NCI-H2107 treated with DMSO at 0.1 percent for 48 hours (cell line): ENCODE data around the gene FRMD3.
"Not testable (repeated sequence)": the region's sequence is repeated elsewhere in the genome, so short reads cannot be mapped to it uniquely, and the experiment has no call there.

Experiments
- DNase-seq: peaks from one replicate; lab custom pipeline; 2025; ENCODE audit not compliant: unreplicated experiment; lab: John Stamatoyannopoulos, UW

FRMD3 gene

DNA sequence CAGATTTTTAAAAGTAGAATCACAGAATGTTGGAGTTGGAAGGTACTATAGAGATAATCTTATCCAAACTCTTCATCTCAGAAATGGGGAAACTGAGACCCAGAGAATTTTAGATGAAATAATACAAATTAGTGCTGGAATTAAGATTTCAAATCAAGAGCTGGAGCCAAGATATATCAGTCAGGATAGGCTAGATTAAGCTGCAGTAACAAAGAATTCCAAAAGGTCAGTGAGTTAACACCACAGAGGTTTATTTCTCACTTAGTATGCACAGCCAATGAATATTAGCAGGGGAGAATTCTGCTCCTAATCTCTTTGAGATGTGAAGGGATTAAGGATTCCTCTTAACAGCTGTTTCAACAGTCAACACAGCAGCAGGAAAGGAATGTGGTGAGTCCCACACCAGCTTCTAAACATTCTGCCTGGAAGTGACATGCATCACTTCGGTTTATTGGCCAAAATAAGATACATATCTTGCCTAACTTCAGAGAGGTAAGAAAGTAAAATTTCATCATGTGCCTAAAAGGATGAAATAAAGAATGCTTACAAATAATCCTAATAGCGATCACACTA, 136.8 kb downstream of the FRMD3 start:
- DNase-seq: no peak

GRCh38 chr9:83396813-83397212, 141.4 kb downstream of the FRMD3 start:
- DNase-seq: no peak

- DNase-seq: no peak
These were observed 141.9 kb downstream of the FRMD3 start for GRCh38 chr9:83396342-83396741.

- DNase-seq: no peak
These were observed 146.0 kb downstream of the FRMD3 start for GRCh38 chr9:83392228-83392627.

GRCh38 chr9:83388346-83388745, 149.9 kb downstream of the FRMD3 start:
- no peak for DNase-seq

DNA sequence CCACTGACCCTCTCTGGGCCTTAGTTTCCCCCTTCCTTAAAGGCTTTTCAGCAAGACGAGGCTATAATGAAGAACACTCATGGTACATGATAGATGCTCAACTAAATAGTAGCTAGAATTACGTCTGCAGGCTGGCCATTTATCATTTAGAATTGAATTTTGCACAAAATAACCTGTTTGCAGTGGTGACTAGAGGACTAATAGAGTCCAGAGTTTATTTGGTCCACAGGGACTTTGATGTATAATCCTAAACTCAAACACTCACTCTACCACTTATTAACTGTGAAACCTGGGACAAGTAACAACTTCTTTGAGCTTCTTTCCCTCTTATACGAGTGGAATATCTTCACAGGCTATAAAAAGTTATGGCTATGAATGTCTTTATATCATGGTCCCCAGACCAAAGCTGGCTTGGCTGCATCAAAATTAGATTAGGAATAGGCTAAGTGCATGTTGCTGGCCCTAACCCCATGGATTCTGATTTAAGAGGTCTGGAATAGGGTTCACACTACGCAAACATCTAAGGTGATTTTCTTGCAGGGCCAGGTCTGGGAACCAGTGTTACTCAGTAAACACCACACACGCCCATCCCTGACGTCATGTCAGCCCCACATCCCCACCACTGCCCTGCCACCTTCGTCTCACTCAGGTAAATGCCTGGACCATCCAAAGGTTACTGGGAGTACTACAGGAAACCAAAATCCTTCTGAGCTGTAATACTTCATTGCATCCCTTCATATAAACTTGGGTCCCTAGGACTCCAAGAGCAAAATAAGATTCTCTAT, 150.6 kb downstream of the FRMD3 start:
- no peak for DNase-seq

DNA sequence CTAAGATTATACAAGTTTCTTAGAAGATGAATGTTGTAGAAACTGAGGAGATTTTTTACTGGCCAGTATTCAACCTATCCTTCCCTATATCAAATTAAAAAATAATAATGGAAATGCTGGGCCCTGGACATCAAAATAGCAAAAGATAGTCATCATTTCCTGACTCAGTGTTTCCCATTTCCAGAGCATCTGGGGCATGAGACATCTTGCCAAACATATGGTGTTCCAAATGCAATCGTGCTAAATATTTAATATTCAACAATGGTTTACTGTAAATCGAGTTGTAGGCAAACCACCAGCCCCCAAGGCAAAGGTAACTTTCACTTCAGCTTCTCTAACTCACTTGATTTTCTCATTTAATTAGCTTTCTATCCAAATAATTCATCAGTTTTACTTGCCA, 152.9 kb downstream of the FRMD3 start:
- no peak for DNase-seq

DNA sequence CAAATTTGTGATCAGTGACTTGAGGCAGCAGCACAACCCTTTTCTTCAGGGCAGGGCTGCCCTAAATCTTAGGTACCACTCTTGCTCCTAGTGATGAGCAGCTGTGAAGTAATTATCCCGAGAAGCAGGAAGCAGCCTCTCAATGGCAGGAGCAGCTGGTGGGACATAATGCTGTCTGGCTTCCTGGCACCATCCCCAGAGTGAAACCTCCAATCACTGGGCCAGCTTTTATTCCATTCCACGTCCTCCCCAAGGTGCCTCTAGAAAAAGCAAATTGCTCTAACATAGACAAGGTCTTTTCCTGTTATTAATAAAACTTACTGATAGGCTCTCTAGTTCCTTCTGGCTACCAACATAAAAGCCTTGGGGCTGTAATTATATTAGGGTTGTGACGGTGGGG, 154.0 kb downstream of the FRMD3 start:
- peak; percentile 73 for DNase-seq

DNA sequence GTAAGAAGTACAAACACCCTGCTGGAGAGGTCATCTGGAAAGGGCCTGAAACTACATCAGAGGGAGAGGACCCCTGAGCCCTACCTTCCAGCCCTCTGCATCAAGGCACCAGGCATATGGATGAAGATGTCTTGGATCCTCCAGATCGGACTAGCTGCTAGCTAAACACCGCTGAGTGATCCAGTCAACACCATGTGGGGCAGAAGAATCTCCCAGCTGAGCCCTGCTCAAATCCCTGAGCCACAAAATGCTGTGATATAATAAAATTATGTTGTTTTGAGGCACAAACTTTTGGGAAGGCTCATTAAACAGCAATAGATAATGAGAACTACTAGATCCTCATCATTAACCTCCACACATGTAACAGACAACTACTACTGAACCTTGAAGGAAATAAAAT, 155.2 kb downstream of the FRMD3 start:
- no peak for DNase-seq

GRCh38 chr9:83382421-83382820, 155.8 kb downstream of the FRMD3 start:
- DNase-seq: no peak

DNA sequence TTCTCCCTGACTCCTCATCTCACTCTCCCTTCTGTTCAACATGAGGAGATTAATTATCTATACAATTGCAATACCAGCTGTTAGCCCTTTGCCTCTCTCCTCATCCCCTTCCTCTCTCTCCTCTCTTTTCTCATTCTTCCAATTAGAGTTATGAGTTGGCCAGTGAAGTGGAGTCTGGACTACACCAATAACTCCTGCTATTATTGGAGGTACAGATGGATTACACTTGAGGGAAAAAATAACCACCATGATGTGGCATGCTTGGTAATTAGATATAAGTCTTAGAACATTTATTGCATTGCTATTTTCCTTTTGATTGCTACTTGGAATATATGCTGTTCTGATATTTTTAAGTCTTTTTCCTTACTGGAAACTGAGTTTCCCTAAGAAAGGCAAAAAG, 159.2 kb downstream of the FRMD3 start:
- no peak for DNase-seq

DNA sequence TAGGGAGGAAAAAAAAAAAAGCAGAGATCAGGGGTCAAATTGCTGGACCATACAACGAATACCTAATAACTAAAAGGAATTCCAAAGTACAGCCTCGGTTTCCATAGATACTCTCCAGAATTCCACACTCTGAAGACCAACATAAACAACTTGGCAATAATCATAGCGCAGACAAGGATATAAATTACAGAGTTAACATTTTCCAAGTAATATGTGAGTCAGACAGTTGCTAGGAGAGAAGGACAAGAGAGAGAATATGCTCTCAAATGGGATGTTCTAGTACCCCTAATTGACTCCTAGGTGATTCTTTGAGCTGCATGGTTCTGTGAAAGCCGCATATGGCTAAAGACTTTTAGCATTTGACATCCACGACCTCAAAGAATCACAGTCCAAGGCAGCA, 165.2 kb downstream of the FRMD3 start:
- DNase-seq: no peak

DNA sequence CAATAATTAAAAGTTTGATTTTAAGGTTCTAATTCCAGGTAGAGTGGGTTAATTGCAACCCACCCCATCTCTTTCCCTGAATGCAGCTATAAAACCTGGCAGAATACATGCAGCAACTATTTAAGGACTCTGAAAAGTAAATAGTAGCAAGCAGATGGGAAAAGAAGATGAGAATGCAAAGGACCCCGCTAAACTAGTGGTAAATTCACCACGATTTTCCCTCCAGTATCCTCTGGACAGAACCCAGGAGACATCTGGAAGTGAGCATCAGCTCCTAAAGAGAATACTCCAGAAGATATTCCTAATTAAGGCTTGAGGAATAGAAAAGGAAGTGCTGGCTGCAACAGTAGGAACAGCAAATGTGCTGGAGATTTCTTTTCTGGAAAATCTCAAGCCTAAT, 170.9 kb downstream of the FRMD3 start:
- DNase-seq: no peak

GRCh38 chr9:83362341-83362995, 175.7 kb downstream of the FRMD3 start:
- DNase-seq: no peak

DNA sequence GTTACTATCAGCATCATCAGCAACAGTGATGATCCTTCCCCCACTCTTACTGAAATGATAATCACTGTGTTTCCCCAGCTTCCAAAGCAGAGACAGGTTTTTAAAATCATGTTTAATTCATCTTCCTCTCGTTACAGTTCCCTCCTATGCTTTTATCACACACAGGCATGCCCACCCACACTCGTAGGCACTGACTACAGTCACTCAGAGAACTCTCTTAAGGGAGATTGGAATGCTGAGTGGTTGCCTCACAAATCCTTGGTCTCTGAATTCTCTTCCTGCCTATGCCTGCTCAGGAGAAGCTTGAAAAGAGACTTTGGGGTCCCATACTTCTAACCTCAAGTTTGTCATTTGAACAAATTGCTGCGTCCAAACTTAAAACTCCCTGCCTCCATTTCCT, 179.2 kb downstream of the FRMD3 start:
- DNase-seq: no peak

- not testable (repeated sequence) for DNase-seq
These were observed 179.7 kb downstream of the FRMD3 start for GRCh38 chr9:83358493-83358892.

DNA sequence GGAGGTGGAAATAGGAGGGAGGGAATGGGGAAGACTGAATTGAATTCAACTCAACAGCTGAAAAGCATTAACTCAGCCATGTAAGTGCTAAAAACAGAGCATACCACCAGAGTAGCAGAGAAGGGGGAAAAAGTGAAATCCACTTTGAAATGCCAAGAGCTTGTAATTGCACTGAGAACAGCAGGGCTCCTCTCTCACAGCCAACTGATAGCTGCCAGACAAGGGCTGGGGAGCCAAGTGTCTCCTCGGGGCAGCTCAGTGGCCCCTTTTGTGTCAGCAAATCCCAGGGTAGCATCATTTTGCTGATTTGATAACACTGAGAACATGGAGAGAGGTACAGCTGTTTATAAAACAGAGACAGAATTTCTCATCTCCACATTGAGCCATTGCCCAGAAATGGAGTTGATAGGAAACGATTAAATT, 182.5 kb downstream of the FRMD3 start:
- no peak for DNase-seq

- no peak for DNase-seq
These were observed 183.2 kb downstream of the FRMD3 start for GRCh38 chr9:83355024-83355444.

DNA sequence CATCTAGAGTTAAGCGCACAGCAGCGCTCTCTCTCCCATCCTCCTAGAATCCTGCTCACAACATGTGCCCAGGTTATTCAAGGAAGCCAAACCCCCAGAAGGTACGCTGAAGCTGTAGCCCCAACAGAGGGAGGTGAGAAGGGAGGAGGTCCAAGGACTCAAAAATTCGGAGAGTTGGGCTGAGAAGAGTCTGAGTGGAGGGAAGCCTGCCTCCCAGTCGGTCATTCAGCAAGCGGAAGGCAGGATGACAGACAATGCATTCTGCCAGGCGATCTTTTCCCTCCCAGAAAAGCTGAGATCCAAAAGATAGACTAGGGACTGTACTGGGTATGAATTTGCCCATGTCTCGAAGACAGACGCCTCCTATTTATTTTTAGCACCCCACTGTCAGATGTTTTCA, 189.2 kb downstream of the FRMD3 start:
- DNase-seq: no peak

- DNase-seq: no peak
These were observed 191.4 kb downstream of the FRMD3 start for GRCh38 chr9:83346655-83347420.

DNA sequence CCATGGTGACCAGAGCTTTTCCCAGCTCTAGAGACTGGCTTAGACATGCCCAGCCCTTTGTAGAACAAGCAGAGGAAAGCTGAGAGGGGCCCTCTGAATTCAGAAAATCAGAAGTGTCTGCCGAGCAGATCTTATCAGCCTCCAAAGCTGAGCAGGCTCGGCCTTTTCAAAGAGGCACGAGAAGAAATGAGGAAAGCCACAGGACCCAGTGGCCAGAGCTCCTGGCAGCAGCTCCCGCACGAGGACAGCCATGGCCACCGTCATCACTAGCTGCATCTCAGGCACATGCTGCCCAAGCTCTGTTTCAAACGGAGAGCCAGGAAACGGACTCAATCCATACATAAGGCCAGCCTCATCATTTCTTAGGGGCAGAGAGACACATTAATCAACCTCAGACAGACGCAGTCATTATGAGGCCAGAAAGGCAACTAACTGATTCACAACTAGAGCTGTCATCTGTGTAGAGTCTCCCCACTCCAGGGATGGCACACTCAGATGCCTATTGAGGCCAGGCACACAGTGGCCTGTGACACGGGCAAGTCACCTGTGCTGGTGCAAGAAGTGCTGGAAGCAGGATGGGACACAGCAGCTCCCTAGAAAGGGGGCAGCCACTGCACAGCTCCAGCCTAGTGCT, 194.7 kb downstream of the FRMD3 start:
- no peak for DNase-seq
